MM.1S (cell line): ENCODE results near the gene STMP1.

ENCODE experiments used
- DNase-seq: peaks from one replicate; pipeline ENCODE4 v3.0.0-alpha.2; 2015
- H2AFZ ChIP-seq: fragments of 300-600 bp; sonication (generic); 2 replicates; pipeline ENCODE4 v1.6.0; 2016; ENCODE audit warnings: antibody characterized with exemption, low read length
- H3F3A ChIP-seq: fragments of 300-600 bp; sonication (generic); 2 replicates; pipeline ENCODE4 v1.6.1; 2016; ENCODE audit warnings: mild to moderate bottlenecking, antibody characterized with exemption, low read length, moderate library complexity, mixed read lengths; ENCODE audit not compliant: insufficient read depth
- H3K27ac ChIP-seq: fragments of 300-600 bp; sonication (generic); 2 replicates; pipeline ENCODE4 v1.5.1; 2016; ENCODE audit warnings: mild to moderate bottlenecking, low read length
- H3K27me3 ChIP-seq: fragments of 300-600 bp; sonication (generic); replicated peaks from 2 replicates; pipeline ENCODE4 v1.6.0; 2016; ENCODE audit warnings: low read length; ENCODE audit not compliant: insufficient read depth
- H3K36me3 ChIP-seq: fragments of 300-600 bp; sonication (generic); replicated peaks from 2 replicates; pipeline ENCODE4 v1.6.1; 2016; ENCODE audit warnings: mild to moderate bottlenecking, low read length, mixed read lengths; ENCODE audit not compliant: insufficient read depth
- H3K4me1 ChIP-seq: fragments of 300-600 bp; sonication (generic); 2 replicates; pipeline ENCODE4 v1.6.1; 2016; ENCODE audit warnings: low read length, mixed read lengths
- H3K4me2 ChIP-seq: fragments of 300-600 bp; sonication (generic); 2 replicates; pipeline ENCODE4 v1.6.0; 2016; ENCODE audit warnings: low read depth, low read length
- H3K4me3 ChIP-seq: fragments of 300-600 bp; sonication (generic); 2 replicates; pipeline ENCODE4 v1.5.1; 2016; ENCODE audit warnings: low read length, mixed read lengths
- H3K79me2 ChIP-seq: fragments of 300-600 bp; sonication (generic); 2 replicates; pipeline ENCODE4 v1.6.1; 2016; ENCODE audit warnings: mixed run types, low read length, mixed read lengths
- H3K9ac ChIP-seq: fragments of 300-600 bp; sonication (generic); 2 replicates; pipeline ENCODE4 v1.6.1; 2016; ENCODE audit warnings: low read length, mixed read lengths
- H3K9me2 ChIP-seq: fragments of 300-600 bp; sonication (generic); replicated peaks from 2 replicates; pipeline ENCODE4 v1.6.1; 2016; ENCODE audit warnings: mild to moderate bottlenecking, low read length, mixed read lengths; ENCODE audit not compliant: insufficient read depth
- H3K9me3 ChIP-seq: fragments of 300-600 bp; sonication (generic); replicated peaks from 2 replicates; pipeline ENCODE4 v1.6.1; 2016; ENCODE audit warnings: mild to moderate bottlenecking, low read length, mixed read lengths; ENCODE audit not compliant: insufficient read depth
- H4K20me1 ChIP-seq: fragments of 300-600 bp; sonication (generic); 2 replicates; pipeline ENCODE4 v1.6.1; 2016; ENCODE audit warnings: mild to moderate bottlenecking, low read length, moderate library complexity, mixed read lengths; ENCODE audit not compliant: insufficient read depth
- CTCF ChIP-seq: fragments of 300-600 bp; sonication (generic); IDR thresholded peaks from 2 replicates; pipeline ENCODE4 v1.5.1; 2016; ENCODE audit warnings: antibody characterized with exemption, low read length, mixed read lengths
- EZH2 ChIP-seq: fragments of 300-600 bp; sonication (generic); optimal IDR thresholded peaks from 2 replicates; pipeline ENCODE3; 2017; ENCODE audit warnings: low read depth, mild to moderate bottlenecking, antibody characterized with exemption, low read length, mixed read lengths
- EZH2phosphoT487 ChIP-seq: fragments of 300-600 bp; sonication (generic); IDR thresholded peaks from 2 replicates; pipeline ENCODE4 v1.6.1; 2018; ENCODE audit warnings: antibody characterized with exemption, low read length

The STMP1 gene

GRCh38 chr7:135707570-135707966, 45.3 kb downstream of the STMP1 start:
- DNase-seq: no peak
- no peaks in the 10 kb centered on the region for H3K4me1 ChIP-seq
- H2AFZ ChIP-seq: no peak overlapping the region
- H3K27me3 ChIP-seq: no peaks in the 10 kb centered on the region
- no peaks in the 10 kb centered on the region for H3K9me2 ChIP-seq
- H3K9ac ChIP-seq: no peak overlapping the region
- no peak overlapping the region for H3K4me3 ChIP-seq
- no peaks in the 10 kb centered on the region for H4K20me1 ChIP-seq
- TF ChIP-seq EZH2phosphoT487: no peak
- TF ChIP-seq CTCF: no peak
- no peak for TF ChIP-seq EZH2
- no peaks in the 10 kb centered on the region for H3K36me3 ChIP-seq
- H3K79me2 ChIP-seq: no peaks in the 10 kb centered on the region
- H3K4me2 ChIP-seq: no peak overlapping the region
- H3K9me3 ChIP-seq: no peaks in the 10 kb centered on the region
- H3K27ac ChIP-seq: no peak overlapping the region
- no peaks in the 10 kb centered on the region for H3F3A ChIP-seq

DNA sequence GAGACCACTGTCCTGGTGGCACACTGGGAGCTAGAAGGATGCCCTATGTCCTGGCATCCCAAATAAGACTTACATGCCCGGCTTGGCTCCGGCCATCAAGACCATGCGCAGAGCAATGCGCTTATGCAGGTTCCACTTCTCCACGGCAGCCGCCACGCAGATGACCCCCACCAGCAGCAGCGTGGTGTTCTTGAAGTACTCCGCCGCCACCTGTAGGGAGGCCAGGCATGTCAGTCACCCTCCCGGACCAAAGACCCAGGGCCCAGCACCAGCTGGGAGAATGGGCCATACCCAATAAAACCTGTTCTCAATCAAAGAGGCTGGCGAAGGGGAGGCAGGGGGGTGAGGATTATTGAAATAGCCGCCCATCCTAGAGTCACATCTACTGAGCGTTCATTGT, 45.7 kb downstream of the STMP1 start:
- no peak for DNase-seq

DNA sequence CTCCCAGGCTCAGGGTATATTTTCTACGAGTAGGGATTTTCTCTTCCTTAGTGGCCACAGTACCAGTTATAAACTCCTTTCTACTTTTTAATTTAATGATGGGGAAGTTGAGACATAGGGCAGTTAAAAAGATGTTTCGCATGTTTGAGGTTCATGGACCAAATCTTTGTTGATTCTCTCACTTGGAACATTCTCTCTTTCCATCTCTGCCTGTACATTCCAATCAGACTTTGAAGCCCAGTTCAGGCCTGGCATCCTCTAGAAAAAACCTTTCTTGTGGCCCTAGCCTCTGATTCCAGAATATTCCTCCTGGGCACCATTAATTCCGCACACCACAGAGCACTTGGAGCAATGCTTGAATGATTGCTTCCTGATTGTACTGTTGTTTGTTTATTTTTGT, 47.2 kb downstream of the STMP1 start:
- no peaks in the 10 kb centered on the region for H4K20me1 ChIP-seq
- no peak overlapping the region for H2AFZ ChIP-seq
- H3K4me3 ChIP-seq: no peak overlapping the region
- H3K4me1 ChIP-seq: no peaks in the 10 kb centered on the region
- no peak overlapping the region for H3K9ac ChIP-seq
- no peaks in the 10 kb centered on the region for H3F3A ChIP-seq
- H3K36me3 ChIP-seq: no peaks in the 10 kb centered on the region
- no peak overlapping the region for H3K4me2 ChIP-seq
- no peaks in the 10 kb centered on the region for H3K79me2 ChIP-seq
- no peaks in the 10 kb centered on the region for H3K9me3 ChIP-seq
- no peaks in the 10 kb centered on the region for H3K9me2 ChIP-seq
- no peak for DNase-seq
- H3K27me3 ChIP-seq: no peaks in the 10 kb centered on the region
- H3K27ac ChIP-seq: no peak overlapping the region
- TF ChIP-seq EZH2: no peak
- no peak for TF ChIP-seq EZH2phosphoT487
- TF ChIP-seq CTCF: no peak

More for the DNA sequence above, 45.7 kb downstream of the STMP1 start:
- H3K4me2 ChIP-seq: no peak overlapping the region
- H3K27me3 ChIP-seq: no peaks in the 10 kb centered on the region
- H3F3A ChIP-seq: no peaks in the 10 kb centered on the region
- no peak overlapping the region for H3K9ac ChIP-seq
- H3K27ac ChIP-seq: no peak overlapping the region
- H3K9me3 ChIP-seq: no peaks in the 10 kb centered on the region
- H4K20me1 ChIP-seq: no peaks in the 10 kb centered on the region
- no peaks in the 10 kb centered on the region for H3K9me2 ChIP-seq
- TF ChIP-seq CTCF: no peak
- no peak for TF ChIP-seq EZH2
- TF ChIP-seq EZH2phosphoT487: no peak
- H2AFZ ChIP-seq: no peak overlapping the region
- H3K4me3 ChIP-seq: no peak overlapping the region
- no peaks in the 10 kb centered on the region for H3K4me1 ChIP-seq
- no peaks in the 10 kb centered on the region for H3K79me2 ChIP-seq
- no peaks in the 10 kb centered on the region for H3K36me3 ChIP-seq
